ENCODE data around the gene TSPAN18.

The TSPAN18 gene

DNA sequence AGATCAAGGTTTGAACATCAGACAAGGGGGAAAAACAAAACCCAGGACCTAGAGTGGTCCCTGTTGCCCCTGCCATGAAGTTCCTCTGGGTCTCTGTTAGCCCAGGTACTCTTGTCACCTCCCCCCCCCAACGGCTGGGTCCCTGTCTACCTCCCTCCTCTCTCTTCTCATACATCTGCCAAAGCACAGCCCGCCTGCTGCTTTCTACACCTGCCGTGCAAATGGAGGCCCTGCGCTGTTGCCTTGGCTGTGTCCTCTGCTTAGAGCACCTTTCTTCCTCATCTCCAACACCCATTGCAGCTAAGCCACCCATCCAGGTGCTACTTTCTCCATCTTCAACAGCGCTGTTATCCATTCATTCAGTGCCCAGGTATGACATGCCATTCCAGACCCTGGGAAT, 124.7 kb downstream of the TSPAN18 start:
- Histone ChIP-seq H3K27me3 (ENCODE audit: control insufficient read depth, low read length) (no peaks in the 10 kb centered on the region), H3K27ac (ENCODE audit: low read depth, low read length) (no peak overlapping the region), H3K4me1 (ENCODE audit: control insufficient read depth, low read length) (no peaks in the 10 kb centered on the region), H3K79me2 (ENCODE audit: control insufficient read depth, low read length) (no peaks in the 10 kb centered on the region), H3K36me3 (ENCODE audit: control insufficient read depth, low read length) (no peaks in the 10 kb centered on the region), H3F3A (ENCODE audit: control insufficient read depth, insufficient read depth) (no peaks in the 10 kb centered on the region), H3K9me2 (replicated peaks; ENCODE audit: control insufficient read depth, low read length) (no peaks in the 10 kb centered on the region), H3K9me3 (ENCODE audit: control insufficient read depth, insufficient read depth, low read length) (peaks cover 3% of the 10 kb centered on the region; the same call in 1 of the 2 replicates), H4K20me1 (ENCODE audit: control insufficient read depth, insufficient read depth, low read depth, low read length) (no peaks in the 10 kb centered on the region), H3K4me2 (ENCODE audit: low read length) (no peak overlapping the region), H3K4me3 (ENCODE audit: low read length) (no peak overlapping the region)
- TF ChIP-seq, protein P1, sequence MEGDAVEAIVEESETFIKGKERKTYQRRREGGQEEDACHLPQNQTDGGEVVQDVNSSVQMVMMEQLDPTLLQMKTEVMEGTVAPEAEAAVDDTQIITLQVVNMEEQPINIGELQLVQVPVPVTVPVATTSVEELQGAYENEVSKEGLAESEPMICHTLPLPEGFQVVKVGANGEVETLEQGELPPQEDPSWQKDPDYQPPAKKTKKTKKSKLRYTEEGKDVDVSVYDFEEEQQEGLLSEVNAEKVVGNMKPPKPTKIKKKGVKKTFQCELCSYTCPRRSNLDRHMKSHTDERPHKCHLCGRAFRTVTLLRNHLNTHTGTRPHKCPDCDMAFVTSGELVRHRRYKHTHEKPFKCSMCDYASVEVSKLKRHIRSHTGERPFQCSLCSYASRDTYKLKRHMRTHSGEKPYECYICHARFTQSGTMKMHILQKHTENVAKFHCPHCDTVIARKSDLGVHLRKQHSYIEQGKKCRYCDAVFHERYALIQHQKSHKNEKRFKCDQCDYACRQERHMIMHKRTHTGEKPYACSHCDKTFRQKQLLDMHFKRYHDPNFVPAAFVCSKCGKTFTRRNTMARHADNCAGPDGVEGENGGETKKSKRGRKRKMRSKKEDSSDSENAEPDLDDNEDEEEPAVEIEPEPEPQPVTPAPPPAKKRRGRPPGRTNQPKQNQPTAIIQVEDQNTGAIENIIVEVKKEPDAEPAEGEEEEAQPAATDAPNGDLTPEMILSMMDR (IDR thresholded peaks at IDR 0.05; ENCODE audit: low read depth, low read length, poor library complexity, severe bottlenecking), result no peak
- no peak for TF ChIP-seq EZH2phosphoT487 (IDR thresholded peaks at IDR 0.05; ENCODE audit: borderline replicate concordance, low read length)

DNA sequence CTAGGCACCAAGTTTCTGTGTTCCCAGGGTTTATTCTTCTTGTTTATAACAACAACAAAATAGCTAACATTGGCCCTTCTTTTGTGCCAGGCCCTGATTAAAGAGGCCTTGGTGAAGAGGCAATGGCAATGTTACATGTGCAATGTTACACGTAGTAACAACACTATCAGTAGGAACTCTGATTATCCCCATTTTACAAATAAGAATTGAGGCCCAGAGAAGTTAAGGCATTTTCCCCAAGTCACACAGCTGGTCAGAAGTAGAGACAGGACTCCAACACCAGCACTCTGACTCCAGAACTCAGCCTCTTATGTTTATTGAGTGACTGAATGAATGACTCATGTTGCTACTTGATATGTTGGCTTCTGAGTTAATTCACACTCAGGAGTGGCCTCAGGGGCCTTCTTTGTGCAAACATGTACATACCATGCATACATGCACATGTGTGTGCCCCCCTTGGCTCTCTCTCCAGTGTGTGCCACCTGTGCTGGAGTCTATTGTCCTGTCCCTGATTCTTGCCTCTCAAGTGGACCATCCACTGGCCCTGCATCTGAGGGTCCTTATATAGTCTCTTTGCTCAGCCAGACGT, 125.5 kb downstream of the TSPAN18 start:
- Histone ChIP-seq H3K9me2 (replicated peaks; ENCODE audit: control insufficient read depth, low read length) (no peaks in the 10 kb centered on the region), H3K27ac (ENCODE audit: low read depth, low read length) (no peak overlapping the region), H3K36me3 (ENCODE audit: control insufficient read depth, low read length) (no peaks in the 10 kb centered on the region), H3F3A (ENCODE audit: control insufficient read depth, insufficient read depth) (no peaks in the 10 kb centered on the region), H3K27me3 (ENCODE audit: control insufficient read depth, low read length) (no peaks in the 10 kb centered on the region), H3K4me3 (ENCODE audit: low read length) (no peak overlapping the region), H4K20me1 (ENCODE audit: control insufficient read depth, insufficient read depth, low read depth, low read length) (no peaks in the 10 kb centered on the region), H3K9me3 (ENCODE audit: control insufficient read depth, insufficient read depth, low read length) (peaks cover 3% of the 10 kb centered on the region; the same call in 1 of the 2 replicates), H3K79me2 (ENCODE audit: control insufficient read depth, low read length) (no peaks in the 10 kb centered on the region), H3K4me2 (ENCODE audit: low read length) (no peak overlapping the region), H3K4me1 (ENCODE audit: control insufficient read depth, low read length) (no peaks in the 10 kb centered on the region)
- no peak for TF ChIP-seq EZH2phosphoT487 (IDR thresholded peaks at IDR 0.05; ENCODE audit: borderline replicate concordance, low read length)
- TF ChIP-seq, protein P1 (IDR thresholded peaks at IDR 0.05; ENCODE audit: low read depth, low read length, poor library complexity, severe bottlenecking), result no peak

DNA sequence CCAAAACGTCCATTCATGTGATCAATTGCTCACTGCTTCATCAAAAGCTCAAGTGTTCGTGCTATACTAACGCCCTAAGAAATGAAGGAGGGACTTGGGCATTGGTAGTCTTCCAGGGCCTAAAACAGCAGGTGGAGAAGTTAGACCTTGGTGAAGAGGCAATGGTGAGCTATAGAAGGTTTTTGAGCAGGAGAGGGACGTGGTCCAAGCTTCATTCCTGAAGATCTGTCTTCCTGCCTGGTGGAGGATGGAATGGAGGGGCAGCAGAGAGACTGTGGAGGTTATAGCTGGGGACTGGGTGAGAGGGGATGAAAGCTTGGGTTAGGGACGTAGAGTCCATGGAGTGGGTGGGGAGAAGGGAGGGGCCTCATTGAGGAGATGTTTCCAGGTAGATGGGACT, 126.2 kb downstream of the TSPAN18 start:
- no peaks in the 10 kb centered on the region for H3K4me1 ChIP-seq (ENCODE audit: control insufficient read depth, low read length)
- TF ChIP-seq, protein P1 (IDR thresholded peaks at IDR 0.05; ENCODE audit: low read depth, low read length, poor library complexity, severe bottlenecking), result no peak
- TF ChIP-seq EZH2phosphoT487 (IDR thresholded peaks at IDR 0.05; ENCODE audit: borderline replicate concordance, low read length), result no peak

More for the DNA sequence above, 126.2 kb downstream of the TSPAN18 start:
- Histone ChIP-seq H3K4me3 (ENCODE audit: low read length) (no peak overlapping the region), H3K36me3 (ENCODE audit: control insufficient read depth, low read length) (no peaks in the 10 kb centered on the region), H3K4me2 (ENCODE audit: low read length) (no peak overlapping the region), H3K27ac (ENCODE audit: low read depth, low read length) (no peak overlapping the region), H3K9me2 (replicated peaks; ENCODE audit: control insufficient read depth, low read length) (no peaks in the 10 kb centered on the region), H3K9me3 (ENCODE audit: control insufficient read depth, insufficient read depth, low read length) (no peaks in the 10 kb centered on the region), H4K20me1 (ENCODE audit: control insufficient read depth, insufficient read depth, low read depth, low read length) (no peaks in the 10 kb centered on the region), H3K79me2 (ENCODE audit: control insufficient read depth, low read length) (no peaks in the 10 kb centered on the region), H3K27me3 (ENCODE audit: control insufficient read depth, low read length) (no peaks in the 10 kb centered on the region), H3F3A (ENCODE audit: control insufficient read depth, insufficient read depth) (no peaks in the 10 kb centered on the region)

Measured in DOHH2 (cell line).